ENCODE results near the gene RNF11.

The RNF11 gene

DNA sequence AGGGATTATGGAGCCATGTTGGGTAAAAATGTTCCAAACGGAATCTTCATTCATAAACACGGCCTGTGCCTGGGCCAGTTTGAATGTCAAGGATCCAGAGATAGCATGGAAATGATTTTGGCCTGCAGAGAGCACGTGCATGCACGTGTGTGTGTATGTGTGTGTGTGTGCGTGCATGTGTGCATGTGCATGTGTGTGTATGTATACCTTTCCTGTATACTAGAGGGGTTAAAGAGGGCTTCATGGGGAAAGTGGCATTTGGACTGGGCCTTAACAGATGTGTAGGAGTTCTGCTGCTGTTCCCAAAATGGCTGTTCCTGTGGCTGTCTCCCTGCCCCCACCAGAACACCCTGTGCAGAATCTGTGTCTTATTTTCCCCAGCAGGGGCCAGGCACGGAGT, 72.6 kb downstream of the RNF11 start:
- CTCF ChIA-PET, result no interaction called here
- TF ChIP-seq BHLHE40 (IDR thresholded peaks at IDR 0.05; ENCODE audit: borderline replicate concordance) (no peak), TARDBP (IDR thresholded peaks at IDR 0.05) (no peak), SUZ12 (IDR thresholded peaks at IDR 0.05) (no peak), HDGF (IDR thresholded peaks at IDR 0.05; ENCODE audit: borderline replicate concordance) (no peak), CTBP1 (IDR thresholded peaks at IDR 0.05; ENCODE audit: borderline replicate concordance) (no peak), NFRKB (IDR thresholded peaks at IDR 0.05) (no peak), FOXM1 (IDR thresholded peaks at IDR 0.05; ENCODE audit: borderline replicate concordance) (no peak), LEF1 (IDR thresholded peaks at IDR 0.05; ENCODE audit: borderline replicate concordance) (no peak), FOXA1 (IDR thresholded peaks at IDR 0.05) (no peak), FOXK2 (IDR thresholded peaks at IDR 0.05) (no peak), SP1 (IDR thresholded peaks at IDR 0.05) (no peak), ZNF384 (IDR thresholded peaks at IDR 0.05) (no peak), L3MBTL2 (conservative IDR thresholded peaks at IDR 0.05) (no peak), ELF4 (IDR thresholded peaks at IDR 0.05) (no peak), ARNT (IDR thresholded peaks at IDR 0.05) (no peak)
- TF ChIP-seq, protein P1, sequence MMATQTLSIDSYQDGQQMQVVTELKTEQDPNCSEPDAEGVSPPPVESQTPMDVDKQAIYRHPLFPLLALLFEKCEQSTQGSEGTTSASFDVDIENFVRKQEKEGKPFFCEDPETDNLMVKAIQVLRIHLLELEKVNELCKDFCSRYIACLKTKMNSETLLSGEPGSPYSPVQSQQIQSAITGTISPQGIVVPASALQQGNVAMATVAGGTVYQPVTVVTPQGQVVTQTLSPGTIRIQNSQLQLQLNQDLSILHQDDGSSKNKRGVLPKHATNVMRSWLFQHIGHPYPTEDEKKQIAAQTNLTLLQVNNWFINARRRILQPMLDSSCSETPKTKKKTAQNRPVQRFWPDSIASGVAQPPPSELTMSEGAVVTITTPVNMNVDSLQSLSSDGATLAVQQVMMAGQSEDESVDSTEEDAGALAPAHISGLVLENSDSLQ (IDR thresholded peaks at IDR 0.05), result no peak
- POLR2A ChIA-PET, result no interaction called here
- DNase-seq (ENCODE audit: extremely low spot score), result no peak

DNA sequence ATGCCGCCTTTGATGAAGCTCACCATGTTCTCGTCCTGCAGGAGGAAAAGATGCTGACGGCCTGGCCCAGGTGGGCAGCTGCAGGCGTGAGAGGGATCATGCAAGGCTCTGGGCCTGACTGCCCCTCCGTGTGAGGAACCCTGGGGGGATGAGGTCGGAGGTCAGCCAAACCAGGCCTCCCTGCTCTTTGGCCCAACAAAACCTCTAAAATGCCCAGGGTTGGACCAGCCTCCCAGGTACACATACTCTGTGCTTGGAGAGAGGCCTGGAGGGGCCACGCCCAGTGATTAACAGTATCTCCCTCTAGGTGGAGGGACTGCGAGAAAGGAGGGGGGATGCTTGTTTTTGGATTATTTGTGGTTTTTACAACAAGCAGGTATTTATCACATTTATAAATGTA, 73.2 kb downstream of the RNF11 start:
- CTCF ChIA-PET, result no interaction called here
- TF ChIP-seq BHLHE40 (IDR thresholded peaks at IDR 0.05; ENCODE audit: borderline replicate concordance) (no peak), SUZ12 (IDR thresholded peaks at IDR 0.05) (no peak), CTBP1 (IDR thresholded peaks at IDR 0.05; ENCODE audit: borderline replicate concordance) (no peak), L3MBTL2 (conservative IDR thresholded peaks at IDR 0.05) (no peak), ZNF384 (IDR thresholded peaks at IDR 0.05) (no peak), SP1 (IDR thresholded peaks at IDR 0.05) (no peak), LEF1 (IDR thresholded peaks at IDR 0.05; ENCODE audit: borderline replicate concordance) (no peak), FOXA1 (IDR thresholded peaks at IDR 0.05) (no peak), NFRKB (IDR thresholded peaks at IDR 0.05) (no peak), FOXK2 (IDR thresholded peaks at IDR 0.05) (no peak), FOXM1 (IDR thresholded peaks at IDR 0.05; ENCODE audit: borderline replicate concordance) (no peak), ARNT (IDR thresholded peaks at IDR 0.05) (no peak), ELF4 (IDR thresholded peaks at IDR 0.05) (no peak), HDGF (IDR thresholded peaks at IDR 0.05; ENCODE audit: borderline replicate concordance) (no peak), TARDBP (IDR thresholded peaks at IDR 0.05) (no peak)
- TF ChIP-seq, protein P1 (IDR thresholded peaks at IDR 0.05), result no peak
- no peak for DNase-seq (ENCODE audit: extremely low spot score)
- POLR2A ChIA-PET, result interaction anchor here (1.0 kb wide), 1 partner anchor 74 kb away, joined by 3 read pairs; the partner anchor contains the start of gene RNF11

DNA sequence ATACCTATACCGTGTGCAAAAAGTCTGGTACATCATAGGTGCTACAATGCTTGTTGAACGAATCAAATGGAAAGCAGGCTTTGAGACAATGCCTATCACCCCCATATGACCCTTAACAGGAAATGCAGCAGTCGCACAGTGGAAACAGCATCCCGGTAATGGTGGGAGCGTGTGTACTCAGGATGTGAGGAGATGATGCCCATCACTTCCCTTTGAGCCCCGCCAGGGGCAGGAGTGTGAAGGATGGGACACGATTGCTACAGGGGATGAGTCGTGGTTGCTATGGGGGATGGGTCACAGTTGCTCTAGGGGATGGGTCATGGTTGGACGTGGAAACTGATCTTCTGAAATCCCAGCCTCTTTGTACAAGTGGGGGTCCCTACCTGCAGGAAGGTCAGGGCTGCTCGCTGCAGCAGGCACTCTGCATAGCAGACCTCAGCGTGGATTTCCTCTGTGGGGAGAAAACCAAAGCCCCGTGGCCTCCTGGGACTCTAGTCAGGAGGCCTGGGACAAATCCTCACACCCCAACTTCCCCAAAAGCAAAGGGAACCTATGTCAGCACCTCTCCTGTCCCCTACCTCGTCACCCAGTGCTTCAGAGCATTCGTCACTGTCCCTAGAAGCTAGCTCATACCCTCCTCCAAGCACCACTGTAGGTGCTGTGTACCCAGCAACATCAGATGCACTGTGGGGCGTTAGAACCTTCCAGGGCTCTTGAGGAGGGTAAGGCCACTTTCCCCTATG, 75.0 kb downstream of the RNF11 start:
- ChIA-PET CTCF (no interaction called here), POLR2A (no interaction called here)
- no peak for DNase-seq (ENCODE audit: extremely low spot score)
- no peak for TF ChIP-seq FOXM1 (IDR thresholded peaks at IDR 0.05; ENCODE audit: borderline replicate concordance)
- no peak for TF ChIP-seq BHLHE40 (IDR thresholded peaks at IDR 0.05; ENCODE audit: borderline replicate concordance)
- no peak for TF ChIP-seq SP1 (IDR thresholded peaks at IDR 0.05)
- TF ChIP-seq, protein P1 (IDR thresholded peaks at IDR 0.05), result no peak
- TF ChIP-seq ZNF384 (IDR thresholded peaks at IDR 0.05), result no peak
- no peak for TF ChIP-seq FOXA1 (IDR thresholded peaks at IDR 0.05)
- TF ChIP-seq SUZ12 (IDR thresholded peaks at IDR 0.05), result no peak
- no peak for TF ChIP-seq FOXK2 (IDR thresholded peaks at IDR 0.05)
- no peak for TF ChIP-seq TARDBP (IDR thresholded peaks at IDR 0.05)
- no peak for TF ChIP-seq LEF1 (IDR thresholded peaks at IDR 0.05; ENCODE audit: borderline replicate concordance)
- TF ChIP-seq NFRKB (IDR thresholded peaks at IDR 0.05), result no peak
- no peak for TF ChIP-seq CTBP1 (IDR thresholded peaks at IDR 0.05; ENCODE audit: borderline replicate concordance)
- no peak for TF ChIP-seq ARNT (IDR thresholded peaks at IDR 0.05)
- no peak for TF ChIP-seq HDGF (IDR thresholded peaks at IDR 0.05; ENCODE audit: borderline replicate concordance)
- TF ChIP-seq L3MBTL2 (conservative IDR thresholded peaks at IDR 0.05), result no peak

DNA sequence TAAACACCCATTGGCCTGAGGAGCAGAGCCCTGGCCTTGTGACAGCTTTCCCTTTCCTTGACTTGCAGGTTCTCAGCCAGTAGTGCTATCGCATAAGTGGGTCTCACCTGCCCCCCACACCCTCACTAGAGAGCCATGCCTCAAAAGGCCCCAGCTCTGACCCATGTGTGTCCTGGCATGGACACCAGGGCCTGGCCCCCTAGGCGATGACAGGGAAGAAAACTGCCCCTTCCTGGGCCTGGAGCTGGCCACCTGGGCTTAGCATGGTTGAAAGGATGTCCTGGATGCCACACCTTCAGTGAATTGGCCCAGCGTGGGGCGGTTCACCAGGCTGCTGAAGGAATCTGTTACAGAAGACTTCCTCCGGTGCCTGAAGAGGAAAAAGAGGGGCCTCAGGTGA, 75.8 kb downstream of the RNF11 start:
- ChIA-PET POLR2A (interaction anchor here (0.6 to 0.8 kb wide), 2 partner anchors 15 to 46 kb away, joined by 3 read pairs; no protein-coding TSS in a partner anchor), CTCF (no interaction called here)
- TF ChIP-seq FOXM1 (IDR thresholded peaks at IDR 0.05; ENCODE audit: borderline replicate concordance), result no peak
- no peak for DNase-seq (ENCODE audit: extremely low spot score)

DNA sequence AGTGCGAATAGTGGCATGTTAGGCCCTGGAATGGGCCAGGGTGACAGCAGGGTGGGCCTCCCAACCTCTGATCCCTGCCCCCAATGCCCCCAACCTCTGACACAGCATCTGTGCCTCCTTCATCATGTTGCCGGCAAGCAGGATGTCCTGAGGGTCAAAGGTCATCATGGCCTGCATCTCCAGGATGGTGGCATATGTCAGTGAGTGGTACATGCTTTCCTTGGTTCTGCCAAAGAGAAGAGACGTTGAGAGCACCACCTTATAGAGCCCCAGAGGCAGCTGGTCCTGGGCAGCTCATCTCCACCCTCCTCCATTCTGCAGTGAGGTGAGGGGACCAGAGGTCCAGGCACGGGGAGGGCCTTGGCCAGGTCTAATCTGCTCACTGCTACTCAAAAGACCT, 76.6 kb downstream of the RNF11 start:
- no peak for TF ChIP-seq FOXA1 (IDR thresholded peaks at IDR 0.05)
- no peak for TF ChIP-seq HDGF (IDR thresholded peaks at IDR 0.05; ENCODE audit: borderline replicate concordance)
- no peak for TF ChIP-seq NFRKB (IDR thresholded peaks at IDR 0.05)
- TF ChIP-seq L3MBTL2 (conservative IDR thresholded peaks at IDR 0.05), result no peak
- TF ChIP-seq SP1 (IDR thresholded peaks at IDR 0.05), result no peak
- TF ChIP-seq, protein P1 (IDR thresholded peaks at IDR 0.05), result no peak
- no peak for TF ChIP-seq FOXM1 (IDR thresholded peaks at IDR 0.05; ENCODE audit: borderline replicate concordance)
- no peak for TF ChIP-seq ARNT (IDR thresholded peaks at IDR 0.05)
- TF ChIP-seq CTBP1 (IDR thresholded peaks at IDR 0.05; ENCODE audit: borderline replicate concordance), result no peak
- TF ChIP-seq ZNF384 (IDR thresholded peaks at IDR 0.05), result no peak
- no peak for TF ChIP-seq BHLHE40 (IDR thresholded peaks at IDR 0.05; ENCODE audit: borderline replicate concordance)
- CTCF ChIA-PET, result no interaction called here
- DNase-seq (ENCODE audit: extremely low spot score), result no peak
- POLR2A ChIA-PET, result interaction anchor here (0.8 kb wide), 1 partner anchor 16 kb away, joined by 3 read pairs; no protein-coding TSS in a partner anchor
